HCT116 (cell line): Measurements from ENCODE around the gene DPF3.

Experiments used
- CTCF ChIP-seq, 3 experiments: fragments of 200-600 bp in 1 of 3; sonication (generic) in 1 of 3; IDR thresholded peaks in 2 of 3; conservative IDR thresholded peaks in 1 of 3; 2 replicates each; pipeline ENCODE4 v1.5.1; 2012 to 2017; ENCODE audit warnings: low read depth in 2 of 3, low read length in 2 of 3, antibody characterized with exemption in 1 of 3, borderline replicate concordance in 1 of 3, control low read depth in 1 of 3, mild to moderate bottlenecking in 1 of 3, mixed read lengths in 1 of 3, mixed run types in 1 of 3, moderate library complexity in 1 of 3; ENCODE audit not compliant: insufficient read depth in 1 of 3
- POLR2A ChIP-seq: IDR thresholded peaks from 2 replicates; pipeline ENCODE4 v1.7.0; 2011; ENCODE audit warnings: borderline replicate concordance; ENCODE audit not compliant: insufficient read depth, insufficient read length; ENCODE audit errors: extremely low read depth
- REST ChIP-seq: IDR thresholded peaks from 2 replicates; pipeline ENCODE4 v1.6.1; 2012; ENCODE audit warnings: low read depth

- no peak for TF ChIP-seq CTCF (IDR thresholded peaks at IDR 0.05 in 2 of 3, conservative IDR thresholded peaks at IDR 0.05 in 1 of 3; ENCODE audit: borderline replicate concordance in 1 of 3, insufficient read depth in 1 of 3, low read depth in 2 of 3, low read length in 2 of 3)
- TF ChIP-seq REST: no peak
- no peak for TF ChIP-seq POLR2A
Measured at GRCh38 chr14:72686832-72687231, 207.1 kb downstream of the DPF3 start.
